ENCODE data around the gene ACOXL.

- TF ChIP-seq EP300 (IDR thresholded peaks at IDR 0.05) (no peak), CTCF (IDR thresholded peaks at IDR 0.05) (no peak)
Measured at GRCh38 chr2:111142101-111142500, 409.7 kb downstream of the ACOXL start.

Data from ovary (tissue), 3 donors.